Left ventricle myocardium inferior (tissue), 1 donor: ENCODE results near the gene RGS9. TPM values are rescaled to one million over a fixed set of nuclear protein-coding genes. Genes with fewer than 3 reads are reported as not detected.
"Not testable (repeated sequence)": the region's sequence is repeated elsewhere in the genome, so short reads cannot be mapped to it uniquely, and the experiment has no call there.

Experiments used
- DNase-seq: peaks from one replicate; pipeline ENCODE4 v3.0.0-alpha.2; 2020
- H3K27ac ChIP-seq: fragments of 200-600 bp; replicated peaks from 2 replicates; pipeline ENCODE4 v1.8.0; 2021
- H3K27me3 ChIP-seq: fragments of 200-600 bp; 2 replicates; pipeline ENCODE4 v1.8.0; 2021; ENCODE audit warnings: low read depth
- H3K36me3 ChIP-seq: fragments of 200-600 bp; 2 replicates; pipeline ENCODE4 v1.8.0; 2021
- H3K4me1 ChIP-seq: fragments of 200-600 bp; 2 replicates; pipeline ENCODE4 v1.8.0; 2021
- H3K4me3 ChIP-seq: fragments of 200-600 bp; 2 replicates; pipeline ENCODE4 v1.8.0; 2021; ENCODE audit warnings: mild to moderate bottlenecking, moderate library complexity
- H3K9me3 ChIP-seq: fragments of 200-600 bp; replicated peaks from 2 replicates; pipeline ENCODE4 v1.8.0; 2021
- CTCF ChIP-seq: fragments of 200-600 bp; IDR thresholded peaks from 2 replicates; pipeline ENCODE4 v1.8.0; 2021; ENCODE audit warnings: antibody characterized with exemption, mild to moderate bottlenecking, borderline replicate concordance
- intact Hi-C: fragments of 100-400 bp; cut with micrococcal nuclease; formaldehyde crosslinking; loops from one replicate; pipeline ENCODE4 v1.11.0; 2022
- total RNA-seq: library from RNA; stranded (reverse); fragmentation: NEBNext Ultra II Directional; extraction: Animal tissue kit (Norgen Biotek cat#: 25700); gene quantifications from one replicate; pipeline ENCODE4 v1.2.1, GENCODE V29; 2021
- donor health status: DM: no; HTN: yes; CAD: no; lungs with severe emphysema.

The RGS9 gene
- total RNA-seq, 1 donor from 2014 or later: 1.6 TPM

GRCh38 chr17:65104973-65105372 is 32.2 kb upstream of the RGS9 start:
- peaks cover 34% of the 10 kb centered on the region for H3K4me1 ChIP-seq
- no peaks in the 10 kb centered on the region for H3K27me3 ChIP-seq
- H3K27ac ChIP-seq: no peak overlapping the region
- no peak for DNase-seq
- H3K9me3 ChIP-seq: peaks cover 5% of the 10 kb centered on the region
- TF ChIP-seq CTCF: no peak
- H3K36me3 ChIP-seq: no peaks in the 10 kb centered on the region
- H3K4me3 ChIP-seq: no peak overlapping the region
- intact Hi-C loops: loop anchor here (10.0 kb wide), 1 partner anchor 130 kb away; no protein-coding TSS in a partner anchor

GRCh38 chr17:65108152-65108551 is 29.0 kb upstream of the RGS9 start:
- intact Hi-C loops: loop anchor here (10.0 kb wide), 1 partner anchor 133 kb away; no protein-coding TSS in a partner anchor
- Histone ChIP-seq H3K27me3 (no peaks in the 10 kb centered on the region), H3K4me1 (peaks cover 23% of the 10 kb centered on the region), H3K9me3 (peaks cover 5% of the 10 kb centered on the region), H3K36me3 (no peaks in the 10 kb centered on the region), H3K27ac (no peak overlapping the region), H3K4me3 (no peak overlapping the region)
- DNase-seq: no peak
- TF ChIP-seq CTCF: no peak

GRCh38 chr17:65109543-65109942 is 27.6 kb upstream of the RGS9 start:
- Histone ChIP-seq H3K4me3 (no peak overlapping the region), H3K9me3 (peaks cover 5% of the 10 kb centered on the region), H3K27ac (no peak overlapping the region), H3K27me3 (no peaks in the 10 kb centered on the region), H3K4me1 (peaks cover 23% of the 10 kb centered on the region), H3K36me3 (no peaks in the 10 kb centered on the region)
- intact Hi-C loops: loop anchor here (10.0 kb wide), 1 partner anchor 135 kb away; no protein-coding TSS in a partner anchor
- no peak for TF ChIP-seq CTCF
- no peak for DNase-seq

- no peaks in the 10 kb centered on the region for H3K27me3 ChIP-seq
- H3K36me3 ChIP-seq: no peaks in the 10 kb centered on the region
- no peak overlapping the region for H3K4me3 ChIP-seq
- H3K9me3 ChIP-seq: peaks cover 5% of the 10 kb centered on the region
- intact Hi-C loops: loop anchor here (10.0 kb wide), 1 partner anchor 135 kb away; no protein-coding TSS in a partner anchor
- H3K27ac ChIP-seq: no peak overlapping the region
- TF ChIP-seq CTCF: no peak
- DNase-seq: no peak
- H3K4me1 ChIP-seq: peaks cover 23% of the 10 kb centered on the region
Measured at GRCh38 chr17:65109990-65110680, 27.0 kb upstream of the RGS9 start.

- H3K9me3 ChIP-seq: no peaks in the 10 kb centered on the region
- no peak for DNase-seq
- no peak overlapping the region for H3K4me3 ChIP-seq
- no peaks in the 10 kb centered on the region for H3K36me3 ChIP-seq
- no peak overlapping the region for H3K27ac ChIP-seq
- intact Hi-C loops: no loop called here
- no peak for TF ChIP-seq CTCF
- H3K4me1 ChIP-seq: no peaks in the 10 kb centered on the region
- H3K27me3 ChIP-seq: no peaks in the 10 kb centered on the region
Measured at GRCh38 chr17:65115839-65116238, 21.3 kb upstream of the RGS9 start.

- H3K27me3 ChIP-seq, H3K4me3 ChIP-seq, intact Hi-C loops: not testable (repeated sequence)
Measured at GRCh38 chr17:65116515-65116914, 20.7 kb upstream of the RGS9 start.

More at GRCh38 chr17:65116515-65116914, 20.7 kb upstream of the RGS9 start:
- not testable (repeated sequence) for H3K4me1 ChIP-seq, H3K9me3 ChIP-seq, H3K36me3 ChIP-seq, H3K27ac ChIP-seq, DNase-seq
